Activated CD8-positive, alpha-beta T cell treated with anti-CD3 and anti-CD28 coated beads, Interleukin-2, amount 10 ng/mL, durations not matched to agents 7 days and 5 days (primary cell): Measurements from ENCODE around the gene MYBPC3. TPM values are rescaled to one million over a fixed set of nuclear protein-coding genes. Genes with fewer than 3 reads are reported as not detected.

ENCODE experiments used
- ATAC-seq: fragments of 150-1000 bp; cut with Tn5 transposase; one replicate; pipeline ENCODE4 v1.10.0; 2021; ENCODE audit warnings: moderate library complexity
- CTCF ChIA-PET: fragments of 350-600 bp; sonication (Branson Sonifier 250); formaldehyde crosslinking; loops from one replicate; lab custom pipeline; 2021; ENCODE audit warnings: antibody characterized with exemption; lab: Charles Lee
- POLR2A ChIA-PET: fragments of 350-600 bp; sonication (Branson Sonifier 250); formaldehyde crosslinking; loops from one replicate; lab custom pipeline; 2021; ENCODE audit warnings: antibody characterized with exemption; lab: Charles Lee
- DNase-seq: peaks from one replicate; pipeline ENCODE4 v3.0.0-alpha.2; 2020
- H3K27ac Mint-ChIP-seq: one replicate; pipeline ENCODE4 v1.8.0; 2021; ENCODE audit warnings: mild to moderate bottlenecking, mixed read lengths
- H3K27me3 Mint-ChIP-seq: one replicate; pipeline ENCODE4 v1.8.0; 2021; ENCODE audit warnings: low read depth, mixed read lengths
- H3K36me3 Mint-ChIP-seq: one replicate; pipeline ENCODE4 v1.8.0; 2021; ENCODE audit warnings: low read depth, mixed read lengths
- H3K4me1 Mint-ChIP-seq: one replicate; pipeline ENCODE4 v1.8.0; 2021; ENCODE audit warnings: low read depth, mixed read lengths
- H3K4me3 Mint-ChIP-seq: one replicate; pipeline ENCODE4 v1.8.0; 2021; ENCODE audit warnings: mild to moderate bottlenecking, mixed read lengths
- H3K9me3 Mint-ChIP-seq: one replicate; pipeline ENCODE4 v1.8.0; 2022; ENCODE audit warnings: mixed read lengths; ENCODE audit not compliant: insufficient read depth
- microRNA-seq: library from miRNA; unstranded; fragments of <30 nt; microRNA quantifications from one replicate; pipeline ENCODE4 v1.2.0, GENCODE V29; 2022
- total RNA-seq, 2 experiments: library from RNA; stranded (reverse); gene quantifications; one replicate each; pipeline ENCODE4 v1.2.3, GENCODE V29; 2021

Gene MYBPC3
- total RNA-seq, 2 experiments from 2014 or later: not detected

DNA sequence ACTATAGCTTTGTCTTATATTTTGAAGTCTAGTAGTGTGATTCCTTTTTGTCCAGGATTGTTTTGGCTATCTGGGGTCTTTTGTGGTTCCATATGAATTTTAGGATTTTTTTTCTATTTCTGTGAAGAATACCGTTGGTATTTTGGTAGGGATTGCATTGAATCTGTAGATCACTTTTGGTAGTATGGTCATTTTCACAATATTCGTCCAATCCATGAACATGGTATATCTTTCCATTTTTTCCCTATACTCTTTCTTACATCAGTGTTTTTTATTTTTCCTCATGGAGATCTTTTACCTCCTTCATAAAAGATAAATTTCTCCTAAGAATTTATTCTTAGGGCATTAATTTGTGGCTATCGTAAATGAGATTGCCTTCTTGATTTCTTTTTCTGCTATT, 53.4 kb downstream of the MYBPC3 start:
- Mint-ChIP-seq H3K9me3 (no peaks in the 10 kb centered on the region), H3K27ac (peak overlapping the region; percentile 45), H3K4me3 (no peak overlapping the region), H3K36me3 (peaks cover 79% of the 10 kb centered on the region), H3K27me3 (no peaks in the 10 kb centered on the region), H3K4me1 (peaks cover 8% of the 10 kb centered on the region)
- POLR2A ChIA-PET: interaction anchor here (0.6 kb wide), 1 partner anchor 528 kb away, joined by 3 read pairs; no protein-coding TSS in a partner anchor
- DNase-seq (no peak), ATAC-seq (no peak)
- CTCF ChIA-PET: no interaction called here

DNA sequence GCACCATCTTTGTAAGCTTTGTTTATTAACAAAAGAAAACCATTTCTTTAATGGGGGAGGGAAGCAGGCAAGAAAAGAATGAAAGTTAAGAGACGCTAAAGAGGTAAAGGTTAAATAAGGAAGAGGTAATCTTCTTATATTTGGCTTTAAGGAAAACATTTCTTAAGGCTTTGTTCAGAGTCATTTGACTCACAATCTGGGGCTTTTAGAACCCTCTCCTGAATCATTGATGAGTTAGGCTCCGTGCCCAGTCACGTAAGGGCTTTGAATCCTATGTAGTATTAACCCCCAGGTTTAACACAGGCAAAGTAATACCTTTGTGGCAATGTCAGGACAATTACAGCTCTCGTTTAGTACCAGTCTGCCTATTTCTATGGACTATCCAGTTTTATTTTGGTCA, 56.5 kb downstream of the MYBPC3 start:
- H3K4me1 Mint-ChIP-seq: peaks cover 2% of the 10 kb centered on the region

DNA sequence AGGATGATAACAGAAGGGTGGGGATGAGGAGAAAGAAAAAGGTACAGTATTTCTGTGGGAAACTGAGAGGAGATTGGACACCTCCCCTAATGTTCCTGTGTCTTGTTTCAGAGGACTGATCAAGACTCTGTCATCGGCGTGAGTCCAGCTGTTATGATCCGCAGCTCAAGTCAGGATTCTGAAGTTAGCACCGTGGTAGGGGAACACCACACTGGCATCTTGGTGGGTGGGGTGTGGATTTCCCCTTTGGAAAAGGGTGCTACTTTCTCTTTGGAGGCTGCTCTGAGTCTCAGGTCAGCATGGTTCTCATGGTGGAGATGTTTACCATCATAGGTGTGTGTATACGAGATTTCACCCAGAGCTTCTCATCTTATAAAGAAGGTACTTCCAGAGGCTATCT, 57.1 kb downstream of the MYBPC3 start:
- POLR2A ChIA-PET: interaction anchor here (0.7 to 1.2 kb wide), 2 partner anchors 11 to 53 kb away, joined by 3 read pairs; no protein-coding TSS in a partner anchor
- peaks cover 74% of the 10 kb centered on the region for H3K36me3 Mint-ChIP-seq
- CTCF ChIA-PET: no interaction called here
- DNase-seq (no peak), ATAC-seq (no peak)
- H3K4me1 Mint-ChIP-seq: no peaks in the 10 kb centered on the region
- no peaks in the 10 kb centered on the region for H3K27me3 Mint-ChIP-seq
- no peak overlapping the region for H3K4me3 Mint-ChIP-seq
- H3K27ac Mint-ChIP-seq: no peak overlapping the region
- H3K9me3 Mint-ChIP-seq: no peaks in the 10 kb centered on the region

More for the DNA sequence above, 56.5 kb downstream of the MYBPC3 start:
- no peak for ATAC-seq
- Mint-ChIP-seq H3K9me3 (no peaks in the 10 kb centered on the region), H3K27me3 (no peaks in the 10 kb centered on the region), H3K4me3 (no peak overlapping the region), H3K27ac (no peak overlapping the region), H3K36me3 (peaks cover 73% of the 10 kb centered on the region)
- no peak for DNase-seq
- CTCF ChIA-PET: no interaction called here
- POLR2A ChIA-PET: interaction anchor here (0.7 to 1.2 kb wide), 2 partner anchors 12 to 54 kb away, joined by 3 read pairs; no protein-coding TSS in a partner anchor

DNA sequence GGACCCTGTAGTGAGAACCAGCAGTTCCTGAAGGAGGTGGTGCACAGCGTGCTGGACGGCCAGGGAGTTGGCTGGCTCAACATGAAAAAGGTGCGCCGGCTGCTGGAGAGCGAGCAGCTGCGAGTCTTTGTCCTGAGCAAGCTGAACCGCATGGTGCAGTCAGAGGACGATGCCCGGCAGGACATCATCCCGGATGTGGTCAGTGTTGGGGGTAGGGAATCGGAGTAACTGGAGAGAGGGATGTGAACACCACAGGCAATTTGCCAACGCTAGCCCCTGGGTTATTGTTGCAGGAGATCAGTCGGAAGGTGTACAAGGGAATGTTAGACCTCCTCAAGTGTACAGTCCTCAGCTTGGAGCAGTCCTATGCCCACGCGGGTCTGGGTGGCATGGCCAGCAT, 62.6 kb downstream of the MYBPC3 start:
- Mint-ChIP-seq H3K27ac (no peak overlapping the region), H3K9me3 (no peaks in the 10 kb centered on the region), H3K4me1 (no peaks in the 10 kb centered on the region), H3K4me3 (no peak overlapping the region), H3K27me3 (no peaks in the 10 kb centered on the region), H3K36me3 (peaks cover 80% of the 10 kb centered on the region)
- POLR2A ChIA-PET: no interaction called here
- CTCF ChIA-PET: interaction anchor here (0.6 kb wide), 1 partner anchor 106 kb away, joined by 3 read pairs; no protein-coding TSS in a partner anchor
- DNase-seq (no peak), ATAC-seq (no peak)

DNA sequence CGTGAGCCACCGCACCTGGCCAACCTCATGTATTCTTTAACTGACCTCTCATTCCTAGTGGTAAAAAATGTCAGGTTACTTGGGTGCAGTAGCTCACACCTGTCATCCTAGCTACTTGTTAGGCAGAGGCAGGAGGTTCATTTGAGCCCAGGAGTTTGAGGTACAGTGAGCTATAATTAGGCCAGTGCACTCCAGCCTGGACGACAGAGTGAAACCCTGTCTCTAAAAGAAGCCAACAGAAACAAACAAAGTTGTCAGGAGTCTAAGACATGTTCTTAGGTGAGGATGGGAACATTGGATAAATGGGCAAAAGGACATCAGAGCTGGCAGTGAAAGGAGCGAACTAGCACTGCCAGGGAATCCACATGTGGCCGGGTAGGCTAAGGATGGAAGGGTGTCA, 64.4 kb downstream of the MYBPC3 start:
- Mint-ChIP-seq H3K36me3 (peaks cover 81% of the 10 kb centered on the region), H3K9me3 (no peaks in the 10 kb centered on the region), H3K4me3 (no peak overlapping the region), H3K27ac (no peak overlapping the region), H3K4me1 (no peaks in the 10 kb centered on the region), H3K27me3 (no peaks in the 10 kb centered on the region)
- POLR2A ChIA-PET: no interaction called here
- no peak for ATAC-seq
- CTCF ChIA-PET: no interaction called here
- no peak for DNase-seq

DNA sequence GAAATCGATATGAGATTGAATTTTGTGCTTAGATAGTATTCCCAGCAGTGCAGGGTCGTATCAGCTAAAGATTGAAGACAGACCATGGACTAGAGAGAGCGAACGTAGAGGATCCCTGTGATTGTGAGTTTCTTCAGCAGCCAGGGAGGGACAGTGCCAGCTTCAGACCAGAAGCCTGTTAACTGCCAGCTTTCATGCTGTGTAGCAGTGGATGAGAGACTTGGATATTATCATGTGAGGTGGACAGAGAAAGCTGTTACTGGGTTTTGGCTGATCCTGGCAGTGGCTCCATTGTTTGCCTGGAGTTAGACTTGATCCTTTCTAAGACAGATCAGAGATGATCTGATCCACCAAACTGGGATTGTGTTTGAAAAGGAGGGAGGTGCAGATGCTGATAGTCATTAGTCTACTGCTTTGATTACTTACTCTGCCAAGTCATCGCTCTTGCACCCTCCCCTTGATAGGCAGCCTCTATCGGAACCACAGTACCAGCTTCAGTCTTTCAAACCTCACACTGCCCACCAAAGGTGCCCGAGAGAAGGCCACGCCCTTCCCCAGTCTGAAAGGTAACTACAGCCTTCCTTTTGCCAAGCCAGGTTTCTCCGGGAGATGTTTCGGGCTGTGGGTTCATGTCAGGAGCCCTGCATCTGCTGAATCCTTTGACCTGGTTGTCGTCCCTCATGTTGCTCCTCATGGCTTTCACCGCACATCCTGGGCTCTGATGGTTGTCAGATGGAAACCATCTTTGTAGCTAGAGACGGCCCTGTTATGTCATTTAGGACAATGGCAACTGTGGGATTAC, 66.3 kb downstream of the MYBPC3 start:
- ChIA-PET POLR2A (no interaction called here), CTCF (interaction anchor here (1.5 kb wide), 1 partner anchor 88 kb away, joined by 3 read pairs; no protein-coding TSS in a partner anchor)
- Mint-ChIP-seq H3K9me3 (no peaks in the 10 kb centered on the region), H3K27ac (peak overlapping the region; percentile 28), H3K4me1 (no peaks in the 10 kb centered on the region), H3K36me3 (peaks cover 77% of the 10 kb centered on the region), H3K27me3 (no peaks in the 10 kb centered on the region), H3K4me3 (no peak overlapping the region)
- DNase-seq (no peak), ATAC-seq (no peak)

DNA sequence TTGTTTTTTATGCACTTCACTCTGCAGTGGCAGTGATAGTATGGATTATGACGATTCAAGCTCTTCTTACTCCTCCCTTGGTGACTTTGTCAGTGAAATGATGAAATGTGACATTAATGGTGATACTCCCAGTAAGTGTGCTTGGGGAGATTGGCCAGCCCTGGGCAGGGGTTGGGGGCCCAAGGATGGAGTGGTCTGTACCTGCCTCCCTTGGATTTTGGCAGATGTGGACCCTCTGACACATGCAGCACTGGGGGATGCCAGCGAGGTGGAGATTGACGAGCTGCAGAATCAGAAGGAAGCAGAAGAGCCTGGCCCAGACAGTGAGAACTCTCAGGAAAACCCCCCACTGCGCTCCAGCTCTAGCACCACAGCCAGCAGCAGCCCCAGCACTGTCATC, 68.4 kb downstream of the MYBPC3 start:
- H3K4me1 Mint-ChIP-seq: no peaks in the 10 kb centered on the region
- H3K27ac Mint-ChIP-seq: no peak overlapping the region
- H3K36me3 Mint-ChIP-seq: peaks cover 70% of the 10 kb centered on the region
- ChIA-PET CTCF (no interaction called here), POLR2A (interaction anchor here (0.6 to 1.2 kb wide), 2 partner anchors 12 to 132 kb away, joined by 3 to 4 read pairs; no protein-coding TSS in a partner anchor)
- DNase-seq: no peak
- no peak overlapping the region for H3K4me3 Mint-ChIP-seq
- H3K27me3 Mint-ChIP-seq: no peaks in the 10 kb centered on the region
- no peaks in the 10 kb centered on the region for H3K9me3 Mint-ChIP-seq
- ATAC-seq: no peak

DNA sequence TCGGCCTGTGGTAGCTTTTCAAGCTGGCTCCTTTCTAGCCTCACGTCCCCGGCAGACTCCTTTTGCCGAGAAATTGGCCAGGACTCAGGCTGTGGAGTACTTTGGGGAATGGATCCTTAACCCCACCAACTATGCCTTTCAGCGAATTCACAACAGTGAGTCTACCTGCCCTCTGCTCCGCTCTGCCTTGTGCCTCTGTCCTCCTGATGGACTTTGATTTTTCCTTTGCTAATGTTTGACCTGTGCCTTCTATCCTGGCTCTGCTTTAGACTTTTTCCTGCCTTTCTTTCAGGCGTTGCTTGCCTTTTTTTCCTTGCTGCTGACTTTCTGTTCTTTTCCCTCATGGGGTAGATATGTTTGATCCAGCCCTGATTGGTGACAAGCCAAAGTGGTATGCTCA, 70.0 kb downstream of the MYBPC3 start:
- Mint-ChIP-seq H3K27me3 (no peaks in the 10 kb centered on the region), H3K4me1 (no peaks in the 10 kb centered on the region), H3K27ac (no peak overlapping the region), H3K4me3 (no peak overlapping the region), H3K9me3 (no peaks in the 10 kb centered on the region), H3K36me3 (peaks cover 66% of the 10 kb centered on the region)
- ChIA-PET POLR2A (interaction anchor here (1.2 kb wide), 1 partner anchor 12 kb away, joined by 4 read pairs; the partner anchor contains the start of gene MADD), CTCF (no interaction called here)
- ATAC-seq (no peak), DNase-seq (no peak)

Small RNA genes lying within 50 kb of the gene (microRNA-seq; reads per million reads assigned to microRNA genes)
- not detected for gene MIR4487

Other genes starting within 250 kb of the MYBPC3 start
- 100 to 1,000 TPM in 1 of 2 experiments, 10 to 100 TPM in 1; 89.6 to 102 TPM for gene ARFGAP2, start 175.8 kb downstream of the MYBPC3 start, total RNA-seq
- 1 to 10 TPM; 2.0 to 2.1 TPM for gene PACSIN3, start 166.3 kb downstream of the MYBPC3 start, total RNA-seq
- gene DDB2, start 137.7 kb downstream of the MYBPC3 start, total RNA-seq: 100 to 1,000 TPM; 164 to 171 TPM
- 10 to 100 TPM; 26.7 to 27.5 TPM for gene ACP2, start 103.9 kb downstream of the MYBPC3 start, total RNA-seq
- 10 to 100 TPM; 11.7 to 12.6 TPM for gene NR1H3, start 94.7 kb downstream of the MYBPC3 start, total RNA-seq
- 10 to 100 TPM; 96.3 to 98.4 TPM for gene MADD, start 82.6 kb downstream of the MYBPC3 start, total RNA-seq
- gene SPI1, start 25.8 kb upstream of the MYBPC3 start, total RNA-seq: not detected
- 10 to 100 TPM; 19.2 to 20.0 TPM for gene SLC39A13, start 55.9 kb upstream of the MYBPC3 start, total RNA-seq
- 100 to 1,000 TPM; 179 TPM for gene PSMC3, start 73.7 kb upstream of the MYBPC3 start, total RNA-seq
- 1 to 10 TPM in 1 of 2 experiments, under 1 TPM in 1; 0.45 to 1.2 TPM for gene RAPSN, start 96.4 kb upstream of the MYBPC3 start, total RNA-seq
- 100 to 1,000 TPM; 104 to 111 TPM for gene CELF1, start 200.4 kb upstream of the MYBPC3 start, total RNA-seq
- 10 to 100 TPM; 44.5 to 44.7 TPM for gene PTPMT1, start 212.9 kb upstream of the MYBPC3 start, total RNA-seq
- gene KBTBD4, start 226.3 kb upstream of the MYBPC3 start, total RNA-seq: 10 to 100 TPM; 17.7 to 20.7 TPM
- gene NDUFS3, start 226.4 kb upstream of the MYBPC3 start, total RNA-seq: 100 to 1,000 TPM; 114 to 121 TPM
- not detected for gene FAM180B, start 234.0 kb upstream of the MYBPC3 start, total RNA-seq
- gene C1QTNF4, start 241.7 kb upstream of the MYBPC3 start, total RNA-seq: not detected